SK-N-MC (cell line): ENCODE measurements around the gene CES3.
"Not testable (repeated sequence)": the region's sequence is repeated elsewhere in the genome, so short reads cannot be mapped to it uniquely, and the experiment has no call there.

Source experiments
- DNase-seq: peaks from one replicate; pipeline ENCODE4 v3.0.0-alpha.2; 2011; ENCODE audit warnings: low read depth, low spot score
- H3K27ac ChIP-seq: fragments of 200-600 bp; sonication (generic); 2 replicates; pipeline ENCODE4 v1.5.1; 2016; ENCODE audit warnings: mixed run types
- H3K36me3 ChIP-seq: fragments of 200-600 bp; sonication (generic); 2 replicates; pipeline ENCODE4 v1.6.1; 2017; ENCODE audit warnings: antibody characterized with exemption, low read length, mixed read lengths; ENCODE audit not compliant: insufficient read depth
- H3K4me3 ChIP-seq: fragments of 200-600 bp; sonication (generic); 2 replicates; pipeline ENCODE4 v1.5.1; 2016
- H3K9ac ChIP-seq: fragments of 200-600 bp; sonication (generic); 2 replicates; pipeline ENCODE4 v1.8.0; 2017; ENCODE audit warnings: mixed run types, mixed read lengths; ENCODE audit not compliant: insufficient read length
- H3K9me3 ChIP-seq: fragments of 200-600 bp; sonication (generic); 2 replicates; pipeline ENCODE4 v1.6.1; 2017; ENCODE audit warnings: low read depth, mild to moderate bottlenecking, antibody characterized with exemption, low read length, moderate library complexity, mixed read lengths
- EZH2 ChIP-seq: fragments of 200-600 bp; sonication (generic); IDR thresholded peaks from one replicate; pipeline ENCODE4 v1.6.1; 2017; ENCODE audit warnings: antibody characterized with exemption
- FOXP2 ChIP-seq: optimal IDR thresholded peaks from 2 replicates; pipeline ENCODE3; 2011; ENCODE audit warnings: mild to moderate bottlenecking, moderate library complexity; ENCODE audit not compliant: insufficient read depth; ENCODE audit errors: extremely low read length, control extremely low read depth
- POLR2AphosphoS5 ChIP-seq: IDR thresholded peaks from 2 replicates; pipeline ENCODE4 v1.6.1; 2012; ENCODE audit warnings: mild to moderate bottlenecking, low read depth, low read length, borderline replicate concordance

The CES3 gene

GRCh38 chr16:66954097-66954659, 6.9 kb upstream of the CES3 start:
- H3K4me3 ChIP-seq, result no peak overlapping the region
- no peaks in the 10 kb centered on the region for H3K36me3 ChIP-seq
- TF ChIP-seq EZH2, result no peak
- TF ChIP-seq POLR2AphosphoS5, result no peak
- TF ChIP-seq FOXP2, result no peak
- H3K27ac ChIP-seq, result no peak overlapping the region
- H3K9ac ChIP-seq, result no peak overlapping the region
- H3K9me3 ChIP-seq, result no peaks in the 10 kb centered on the region
- DNase-seq, result no peak

- not testable (repeated sequence) for DNase-seq, H3K9ac ChIP-seq, H3K4me3 ChIP-seq, H3K9me3 ChIP-seq, H3K36me3 ChIP-seq, H3K27ac ChIP-seq
Measured at GRCh38 chr16:66955363-66956153, 5.5 kb upstream of the CES3 start.

- not testable (repeated sequence) for H3K36me3 ChIP-seq, H3K9ac ChIP-seq, H3K9me3 ChIP-seq, H3K4me3 ChIP-seq, DNase-seq, H3K27ac ChIP-seq
Measured at GRCh38 chr16:66956154-66956457, 5.0 kb upstream of the CES3 start.

- DNase-seq, result no peak
Measured at GRCh38 chr16:66958857-66959703, 2.0 kb upstream of the CES3 start.

DNA sequence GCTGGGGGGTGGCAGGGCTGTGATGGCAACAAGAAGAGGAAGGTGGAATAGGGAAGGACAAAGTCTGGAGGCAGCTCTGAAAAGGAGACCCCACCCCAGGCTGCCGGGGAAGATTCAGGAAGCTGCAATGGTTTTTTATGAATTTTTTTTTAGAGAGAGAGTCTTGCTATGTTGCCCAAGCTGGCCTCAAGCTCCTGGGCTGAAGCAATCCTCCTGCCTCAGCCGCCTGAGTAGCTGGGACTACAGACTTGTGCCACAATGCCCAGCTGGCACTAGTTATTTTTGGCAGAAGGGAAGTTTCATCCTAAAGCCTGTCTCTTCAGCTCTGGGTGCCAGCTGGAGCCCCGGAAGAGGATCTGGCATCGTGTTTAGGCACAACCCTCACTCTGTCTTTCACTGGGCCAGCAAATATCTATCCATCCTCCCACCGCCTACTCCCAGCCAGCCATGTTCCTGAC, 1.3 kb upstream of the CES3 start:
- H3K4me3 ChIP-seq, result no peak overlapping the region
- H3K9me3 ChIP-seq, result no peaks in the 10 kb centered on the region
- no peak for DNase-seq
- no peak overlapping the region for H3K9ac ChIP-seq
- H3K36me3 ChIP-seq, result no peaks in the 10 kb centered on the region
- TF ChIP-seq POLR2AphosphoS5, result no peak
- TF ChIP-seq FOXP2, result no peak
- TF ChIP-seq EZH2, result no peak
- no peak overlapping the region for H3K27ac ChIP-seq

More at GRCh38 chr16:66958857-66959703, 2.0 kb upstream of the CES3 start:
- no peak overlapping the region for H3K4me3 ChIP-seq
- H3K27ac ChIP-seq, result no peak overlapping the region
- no peak for TF ChIP-seq POLR2AphosphoS5
- no peak for TF ChIP-seq EZH2
- no peak for TF ChIP-seq FOXP2
- no peak overlapping the region for H3K9ac ChIP-seq
- no peaks in the 10 kb centered on the region for H3K9me3 ChIP-seq
- H3K36me3 ChIP-seq, result no peaks in the 10 kb centered on the region

- Histone ChIP-seq H3K27ac (no peak overlapping the region), H3K36me3 (no peaks in the 10 kb centered on the region), H3K9me3 (no peaks in the 10 kb centered on the region), H3K4me3 (no peak overlapping the region), H3K9ac (no peak overlapping the region)
- DNase-seq, result no peak
- no peak for TF ChIP-seq FOXP2
- no peak for TF ChIP-seq POLR2AphosphoS5
- TF ChIP-seq EZH2, result no peak
Measured at GRCh38 chr16:66960270-66960669, 796 bp upstream of the CES3 start.

DNA sequence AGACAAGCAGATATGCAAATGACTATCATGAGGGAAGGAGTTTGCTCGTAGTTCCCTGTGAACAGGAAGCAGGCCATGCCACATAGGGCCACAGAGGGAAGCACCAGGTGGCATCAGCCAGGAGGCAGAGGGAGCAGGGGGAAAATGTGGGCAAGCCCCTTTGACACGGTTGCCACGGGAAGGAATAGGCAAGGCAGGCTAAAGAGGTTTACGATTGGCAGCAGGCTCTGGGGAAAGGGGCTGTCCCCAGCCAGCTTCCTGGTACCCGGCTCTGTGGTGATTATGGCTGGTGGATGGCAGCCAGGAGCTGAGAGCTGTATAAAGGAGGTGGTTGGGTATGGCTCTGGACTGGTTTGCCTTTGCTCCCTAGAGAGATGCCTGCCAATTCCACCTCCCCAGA, 848 bp downstream of the CES3 start:
- Histone ChIP-seq H3K4me3 (no peak overlapping the region), H3K9ac (no peak overlapping the region), H3K36me3 (no peaks in the 10 kb centered on the region), H3K27ac (no peak overlapping the region), H3K9me3 (no peaks in the 10 kb centered on the region)
- DNase-seq, result no peak
- no peak for TF ChIP-seq FOXP2
- TF ChIP-seq POLR2AphosphoS5, result no peak
- no peak for TF ChIP-seq EZH2

DNA sequence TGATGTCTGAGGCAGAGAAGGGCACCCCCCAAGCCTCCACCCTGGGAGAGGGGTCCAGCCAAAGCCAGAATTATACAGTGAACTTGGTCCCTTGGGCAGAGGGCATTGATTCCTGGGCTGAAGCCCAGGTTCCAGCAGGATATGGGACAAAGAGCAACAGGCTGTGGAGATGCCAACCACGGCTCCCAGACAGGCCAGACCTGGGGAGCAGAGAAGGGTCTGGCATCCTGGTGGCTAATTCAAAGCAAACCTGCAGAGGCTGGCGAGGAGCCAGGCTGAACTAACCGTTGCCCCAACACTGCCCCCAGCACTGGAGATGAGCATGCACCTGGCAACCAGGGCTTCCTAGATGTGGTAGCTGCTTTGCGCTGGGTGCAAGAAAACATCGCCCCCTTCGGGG, 3.0 kb downstream of the CES3 start:
- H3K9ac ChIP-seq, result no peak overlapping the region
- H3K4me3 ChIP-seq, result no peak overlapping the region
- H3K9me3 ChIP-seq, result no peaks in the 10 kb centered on the region
- H3K27ac ChIP-seq, result no peak overlapping the region
- H3K36me3 ChIP-seq, result no peaks in the 10 kb centered on the region
- no peak for DNase-seq
- TF ChIP-seq POLR2AphosphoS5 (no peak), EZH2 (no peak), FOXP2 (no peak)
